Measurements from ENCODE around the gene HEPH. TPM values are rescaled to one million over a fixed set of nuclear protein-coding genes. Genes with fewer than 3 reads are reported as not detected.
"Not testable (repeated sequence)": the region's sequence is repeated elsewhere in the genome, so short reads cannot be mapped to it uniquely, and the experiment has no call there.

Gene HEPH
- total and polyA plus RNA-seq, 5 experiments from 2014 or later: 1.1 TPM; not detected in 4

DNA sequence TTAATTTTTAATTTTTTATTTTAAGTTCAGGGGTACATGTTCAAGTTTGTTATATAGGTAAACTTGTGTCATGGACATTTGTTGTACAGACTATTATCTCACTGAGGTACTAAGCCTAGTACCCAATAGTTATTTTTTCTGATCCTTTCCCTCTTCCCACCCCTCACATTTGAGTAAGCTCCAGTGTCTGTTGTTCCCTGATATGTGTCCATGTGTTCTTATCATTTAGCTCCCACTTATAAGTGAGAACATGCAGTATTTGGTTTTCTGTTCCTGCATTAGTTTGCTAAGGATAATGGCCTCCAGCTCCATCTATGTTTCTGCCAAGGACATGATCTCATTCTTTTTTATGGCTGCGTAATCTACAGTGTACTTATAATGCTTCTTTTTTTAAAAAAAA is 69.9 kb downstream of the HEPH start:
- POLR2A ChIA-PET, ATAC-seq, H3K4me1 Mint-ChIP-seq, H3K4me3 Mint-ChIP-seq, DNase-seq, H3K27me3 Mint-ChIP-seq, H3K36me3 Mint-ChIP-seq: not testable (repeated sequence)
- Mint-ChIP-seq H3K9me3 (peaks cover 0 to 23% (median 0%) of the 10 kb centered on the region in 9 donors), H3K27ac (peak overlapping the region in 1 of 10 donors; percentile 34)

DNA sequence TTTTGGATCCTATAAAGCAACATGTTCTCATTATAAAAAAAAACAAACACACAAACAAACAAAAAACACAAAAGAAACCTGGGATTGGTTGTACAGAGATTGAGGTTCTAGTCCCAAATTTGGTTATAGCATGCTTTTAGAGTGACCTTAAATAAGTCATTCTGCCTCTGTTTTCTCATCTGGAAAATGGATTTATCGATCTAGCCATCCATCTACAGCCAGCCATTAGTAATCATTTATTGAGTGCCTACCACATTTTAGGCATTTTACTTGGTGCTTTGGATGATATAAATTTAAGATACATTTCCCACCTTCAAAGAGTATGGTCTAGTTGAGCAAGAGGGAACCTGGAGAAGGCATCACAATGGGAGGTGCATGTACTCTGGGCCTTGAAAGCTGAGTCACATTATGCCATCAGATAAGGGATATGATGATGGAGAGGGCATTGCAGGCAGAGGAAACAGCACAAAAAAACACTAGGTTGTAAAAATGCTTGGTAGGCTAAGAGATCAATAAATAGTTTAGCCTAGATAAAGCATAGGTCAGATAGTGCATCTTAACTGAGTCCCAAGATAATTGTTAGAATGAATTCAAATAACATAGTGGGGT is 91.4 kb downstream of the HEPH start:
- POLR2A ChIA-PET: no interaction called here
- Mint-ChIP-seq H3K4me3 (no peak overlapping the region), H3K36me3 (peaks cover 0 to 10% (median 2%) of the 10 kb centered on the region in 3 donors), H3K27me3 (peaks cover 0 to 1% (median 0%) of the 10 kb centered on the region in 5 donors), H3K4me1 (no peaks in the 10 kb centered on the region), H3K27ac (no peak overlapping the region), H3K9me3 (peaks cover 0 to 13% (median 6%) of the 10 kb centered on the region in 9 donors)
- DNase-seq: no peak
- no peak for ATAC-seq

DNA sequence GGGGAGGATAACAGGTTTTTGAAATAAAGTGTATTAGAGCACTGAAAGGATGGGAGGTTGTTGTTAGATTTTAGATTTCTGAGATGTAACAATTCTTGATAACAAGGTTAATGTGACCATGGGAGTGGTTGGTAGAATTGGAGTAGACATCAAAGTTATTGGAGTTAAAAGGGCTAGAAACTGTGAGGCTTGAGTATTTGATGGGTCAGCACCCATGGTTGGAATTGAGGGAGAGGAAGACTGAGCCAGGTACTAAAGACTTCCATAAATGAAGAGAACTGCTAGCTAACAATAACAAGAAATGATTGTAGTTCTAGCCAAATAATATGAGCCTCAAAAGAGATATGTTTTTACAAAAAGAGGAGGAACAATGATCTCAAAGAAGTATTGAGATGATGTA is 98.8 kb downstream of the HEPH start:
- H3K27ac Mint-ChIP-seq: no peak overlapping the region
- POLR2A ChIA-PET: no interaction called here
- no peak for DNase-seq
- H3K9me3 Mint-ChIP-seq: no peaks in the 10 kb centered on the region
- no peak for ATAC-seq
- H3K36me3 Mint-ChIP-seq: no peaks in the 10 kb centered on the region
- no peak overlapping the region for H3K4me3 Mint-ChIP-seq
- no peaks in the 10 kb centered on the region for H3K4me1 Mint-ChIP-seq
- H3K27me3 Mint-ChIP-seq: peaks cover 0 to 1% (median 0%) of the 10 kb centered on the region in 5 donors

Other genes starting within 250 kb of the HEPH start
- gene VSIG4, start 124.2 kb upstream of the HEPH start, total RNA-seq: under 1 TPM; 0.47 to 0.60 TPM
- under 1 TPM in 1 of 3 donors, not detected in 2; 0.38 TPM for gene VSIG4, start 124.2 kb upstream of the HEPH start, polyA plus RNA-seq

Data from naive thymus-derived CD8-positive, alpha-beta T cell (primary cell).